HUDEP-2 (cell line): ENCODE measurements around the gene SNAP25.
A peak's percentile ranks its signal among the peaks of the same experiment; 100 is the strongest.

Experiments used
- DNase-seq, 76 experiments: peaks; one replicate each; lab custom pipeline; 2025; ENCODE audit not compliant: unreplicated experiment in 76 of 76; lab: John Stamatoyannopoulos, UW

The SNAP25 gene

GRCh38 chr20:10218536-10219451, at the start of gene SNAP25:
Gene SNAP25, plus strand, starts transcription at chr20:10218830. Its CDS starts 56,662 bp downstream, at chr20:10275492.
- DNase-seq: peak in 70 of 76 experiments; percentile 2 to 72 (median 40)

GRCh38 chr20:10169752-10170151, 48.9 kb upstream of the SNAP25 start:
- no peak for DNase-seq

- DNase-seq: no peak
Observed at GRCh38 chr20:10170261-10170660, 48.4 kb upstream of the SNAP25 start.

GRCh38 chr20:10171864-10172751, 46.5 kb upstream of the SNAP25 start:
- peak in 1 of 76 experiments; percentile 1 for DNase-seq

- no peak for DNase-seq
Observed at GRCh38 chr20:10172998-10173655, 45.5 kb upstream of the SNAP25 start.

- no peak for DNase-seq
Observed at GRCh38 chr20:10174400-10174799, 44.2 kb upstream of the SNAP25 start.

GRCh38 chr20:10177326-10177725, 41.3 kb upstream of the SNAP25 start:
- no peak for DNase-seq

- DNase-seq: no peak
Observed at GRCh38 chr20:10178091-10178490, 40.5 kb upstream of the SNAP25 start.

GRCh38 chr20:10178727-10179313, 39.8 kb upstream of the SNAP25 start:
- no peak for DNase-seq

GRCh38 chr20:10179574-10180298, 38.9 kb upstream of the SNAP25 start:
- DNase-seq: peak in 1 of 76 experiments; percentile 3

- DNase-seq: no peak
Observed at GRCh38 chr20:10180651-10181235, 37.9 kb upstream of the SNAP25 start.

GRCh38 chr20:10185741-10186558, 32.7 kb upstream of the SNAP25 start:
- no peak for DNase-seq

- DNase-seq: no peak
Observed at GRCh38 chr20:10190456-10190855, 28.2 kb upstream of the SNAP25 start.

- DNase-seq: no peak
Observed at GRCh38 chr20:10192171-10192570, 26.5 kb upstream of the SNAP25 start.

GRCh38 chr20:10194166-10194565, 24.5 kb upstream of the SNAP25 start:
- DNase-seq: no peak

GRCh38 chr20:10200330-10200729, 18.3 kb upstream of the SNAP25 start:
- no peak for DNase-seq

GRCh38 chr20:10201321-10201870, 17.2 kb upstream of the SNAP25 start:
- no peak for DNase-seq

GRCh38 chr20:10209091-10209490, 9.5 kb upstream of the SNAP25 start:
- no peak for DNase-seq
